ENCODE data around the gene FGFR1OP2. TPM values are rescaled to one million over a fixed set of nuclear protein-coding genes. Genes with fewer than 3 reads are reported as not detected.

FGFR1OP2 gene
- total and polyA plus RNA-seq, 4 donors = 11.9 to 76.0 (median 27.6) TPM

- peaks cover 0 to 28% (median 20%) of the 10 kb centered on the region in 4 donors for H3K36me3 ChIP-seq (ENCODE audit: control insufficient read depth in 4 of 4, insufficient read depth in 3 of 4, low read depth in 1 of 4, low read length in 3 of 4)
- no peak overlapping the region for H3K9ac ChIP-seq (ENCODE audit: low read depth in 1 of 2, low read length in 2 of 2)
- H3K4me1 ChIP-seq (ENCODE audit: control insufficient read depth in 4 of 4, insufficient read depth in 4 of 4, low read length in 3 of 4) = peaks cover 0 to 14% (median 4%) of the 10 kb centered on the region in 4 donors
- H3K4me3 ChIP-seq (ENCODE audit: low read depth in 1 of 3, low read length in 3 of 3) = no peak overlapping the region
- no peak for DNase-seq (ENCODE audit: low spot score)
- no peaks in the 10 kb centered on the region for H3K27me3 ChIP-seq (ENCODE audit: control insufficient read depth in 4 of 4, insufficient read depth in 4 of 4, low read length in 3 of 4)
- H3K9me3 ChIP-seq (ENCODE audit: control insufficient read depth in 4 of 4, low read length in 3 of 4) = no peaks in the 10 kb centered on the region
- 70% methylated on average over 4 of the region's 4 CpGs for WGBS
- TF ChIP-seq CTCF (IDR thresholded peaks at IDR 0.05; ENCODE audit: low read depth, low read length, missing input control) (no peak), RXRA (IDR thresholded peaks at IDR 0.05) (no peak), HNF4A (conservative IDR thresholded peaks at IDR 0.05) (no peak), ATF3 (IDR thresholded peaks at IDR 0.05) (no peak), RAD21 (IDR thresholded peaks at IDR 0.05) (no peak), SP1 (IDR thresholded peaks at IDR 0.05) (no peak), MAX (IDR thresholded peaks at IDR 0.05) (no peak), EGR1 (IDR thresholded peaks at IDR 0.05; ENCODE audit: low read depth in 2 of 2) (no peak), YY1 (IDR thresholded peaks at IDR 0.05) (no peak), ZBTB33 (IDR thresholded peaks at IDR 0.05) (no peak), FOXA1 (IDR thresholded peaks at IDR 0.05) (no peak), TAF1 (conservative IDR thresholded peaks at IDR 0.05) (no peak), JUND (IDR thresholded peaks at IDR 0.05) (no peak), NR2F2 (IDR thresholded peaks at IDR 0.05) (no peak), GABPA (IDR thresholded peaks at IDR 0.05 in 1 of 2, conservative IDR thresholded peaks at IDR 0.05 in 1 of 2) (no peak), REST (IDR thresholded peaks at IDR 0.05) (no peak)
- no peak overlapping the region for H3K27ac ChIP-seq (ENCODE audit: low read depth in 1 of 2, low read length in 2 of 2)
These were observed 53.6 kb downstream of the FGFR1OP2 start for GRCh38 chr12:26991826-26992225.

GRCh38 chr12:26994109-26994508, 55.8 kb downstream of the FGFR1OP2 start:
- H3K36me3 ChIP-seq (ENCODE audit: control insufficient read depth in 4 of 4, insufficient read depth in 3 of 4, low read depth in 1 of 4, low read length in 3 of 4) = peaks cover 0 to 25% (median 21%) of the 10 kb centered on the region in 4 donors
- no peak for TF ChIP-seq JUND (IDR thresholded peaks at IDR 0.05)
- no peak for TF ChIP-seq CTCF (IDR thresholded peaks at IDR 0.05; ENCODE audit: low read depth, low read length, missing input control)
- TF ChIP-seq YY1 (IDR thresholded peaks at IDR 0.05) = no peak
- no peak for TF ChIP-seq EGR1 (IDR thresholded peaks at IDR 0.05; ENCODE audit: low read depth in 2 of 2)
- TF ChIP-seq FOXA1 (IDR thresholded peaks at IDR 0.05) = no peak
- H3K9me3 ChIP-seq (ENCODE audit: control insufficient read depth in 4 of 4, low read length in 3 of 4) = no peaks in the 10 kb centered on the region
- H3K4me3 ChIP-seq (ENCODE audit: low read depth in 1 of 3, low read length in 3 of 3) = no peak overlapping the region
- no peak overlapping the region for H3K9ac ChIP-seq (ENCODE audit: low read depth in 1 of 2, low read length in 2 of 2)
- H3K27me3 ChIP-seq (ENCODE audit: control insufficient read depth in 4 of 4, insufficient read depth in 4 of 4, low read length in 3 of 4) = no peaks in the 10 kb centered on the region
- peaks cover 0 to 18% (median 4%) of the 10 kb centered on the region in 4 donors for H3K4me1 ChIP-seq (ENCODE audit: control insufficient read depth in 4 of 4, insufficient read depth in 4 of 4, low read length in 3 of 4)
- WGBS = 95% methylated on average over 1 of the region's 1 CpG
- H3K27ac ChIP-seq (ENCODE audit: low read depth in 1 of 2, low read length in 2 of 2) = no peak overlapping the region
- no peak for DNase-seq (ENCODE audit: low spot score)

All from liver (tissue), 9 donors.